Kidney tubule cell (primary cell): ENCODE results near the gene FAM171A2.
"Not testable (repeated sequence)": the region's sequence is repeated elsewhere in the genome, so short reads cannot be mapped to it uniquely, and the experiment has no call there.

Experiments used
- DNase-seq: peaks from one replicate; pipeline ENCODE4 v3.0.0-alpha.2; 2018; ENCODE audit warnings: low spot score

The FAM171A2 gene

DNA sequence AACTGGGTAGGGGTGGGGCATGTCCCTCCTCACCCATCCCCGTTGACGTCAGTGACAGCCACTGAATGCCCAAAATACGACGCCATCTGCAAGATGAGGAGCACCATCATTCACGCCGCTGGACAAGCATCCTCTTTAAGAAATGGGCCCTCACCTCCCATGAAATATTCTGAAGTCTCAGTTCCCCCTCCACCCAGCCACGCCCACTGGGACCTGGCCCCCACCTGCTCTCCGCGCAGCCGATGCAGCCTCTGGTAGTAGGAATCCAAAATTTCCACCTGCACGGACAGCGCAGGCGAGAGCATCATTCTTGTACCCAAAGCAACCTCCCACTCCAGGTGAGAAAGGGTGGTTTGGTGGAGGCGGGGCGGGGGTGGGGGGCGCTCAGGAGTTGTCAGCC is 20.2 kb upstream of the FAM171A2 start:
- DNase-seq = no peak

DNA sequence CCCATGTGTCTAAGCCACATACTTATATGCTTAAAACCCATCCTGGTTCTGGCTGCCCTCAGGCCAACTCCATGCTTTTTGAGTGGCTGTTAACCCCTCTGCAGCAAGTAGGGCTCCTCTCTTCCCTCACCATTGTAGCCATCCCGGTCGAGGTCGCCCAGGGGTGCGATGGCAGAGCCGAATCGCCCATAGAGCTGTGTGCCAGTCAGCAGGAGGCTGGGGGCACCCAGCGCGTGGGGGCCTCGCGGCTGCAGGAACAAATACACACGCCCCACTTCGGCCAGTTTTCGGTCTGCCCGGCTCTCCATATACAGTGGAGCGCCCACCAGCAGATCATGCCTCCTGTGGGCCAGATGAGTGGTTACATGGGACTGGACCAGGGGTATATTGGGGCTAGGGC is 19.7 kb upstream of the FAM171A2 start:
- DNase-seq = no peak

DNA sequence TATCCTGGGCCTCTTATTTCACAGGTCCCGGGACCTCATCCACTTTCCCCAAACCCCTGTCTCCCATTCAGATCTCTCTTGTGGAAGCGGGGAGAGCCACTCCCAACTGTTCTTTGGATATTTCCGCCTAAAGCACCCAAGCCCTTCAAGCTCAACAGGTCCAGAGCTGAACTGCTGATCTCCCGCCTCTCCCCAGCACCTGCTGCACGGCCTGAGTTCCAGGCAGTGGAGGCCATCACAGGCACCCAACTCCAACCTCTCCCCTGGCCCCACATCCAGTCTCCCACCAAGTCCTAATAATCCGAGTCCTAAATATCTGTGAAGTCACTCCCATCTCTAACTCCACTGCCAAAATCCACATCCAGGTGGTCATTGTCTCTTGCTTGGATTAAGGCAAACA is 19.3 kb upstream of the FAM171A2 start:
- DNase-seq = no peak

DNA sequence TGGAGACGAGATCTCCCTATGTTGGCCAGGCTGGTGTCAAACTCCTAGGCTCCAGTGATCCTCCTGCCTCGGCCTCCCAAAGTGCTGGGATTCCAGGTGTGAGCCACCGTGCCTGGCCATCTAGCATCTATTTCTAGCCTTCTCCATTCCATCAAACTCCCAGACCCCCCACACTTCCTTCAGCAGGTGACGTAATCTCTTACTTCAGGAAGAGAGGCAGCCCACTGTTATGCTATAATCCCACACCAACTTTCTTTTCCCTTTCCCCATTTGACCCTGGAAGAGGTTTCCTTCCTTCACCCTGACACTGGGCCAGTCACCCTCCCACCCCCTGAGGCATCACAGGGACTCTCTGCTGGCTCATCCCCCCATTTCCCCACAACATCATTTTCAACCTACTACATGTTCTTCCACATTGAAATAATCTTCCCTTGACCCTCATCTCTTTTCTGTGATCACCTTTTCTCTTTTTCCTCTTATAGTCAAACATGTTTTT is 18.2 kb upstream of the FAM171A2 start:
- no peak for DNase-seq

DNA sequence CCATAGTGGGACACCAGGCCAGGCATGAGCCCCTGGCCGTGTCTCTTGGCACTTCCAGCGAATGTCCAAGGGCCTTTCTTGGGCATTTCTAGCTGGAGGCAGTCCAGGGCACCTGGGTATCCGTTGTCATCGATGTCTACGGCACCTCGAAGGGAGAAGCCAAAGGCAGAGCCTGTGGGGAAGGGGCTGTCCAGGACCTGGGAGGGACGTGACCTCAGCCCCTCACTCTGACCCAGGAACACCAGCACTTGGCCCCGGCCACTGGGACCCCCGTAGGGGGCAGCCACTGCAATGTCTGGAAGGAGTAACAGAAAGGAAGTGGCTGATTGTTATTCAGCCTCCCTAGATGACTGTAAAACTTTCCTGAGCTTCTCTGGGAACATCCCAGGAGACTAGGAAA is 17.1 kb upstream of the FAM171A2 start:
- DNase-seq = no peak

DNA sequence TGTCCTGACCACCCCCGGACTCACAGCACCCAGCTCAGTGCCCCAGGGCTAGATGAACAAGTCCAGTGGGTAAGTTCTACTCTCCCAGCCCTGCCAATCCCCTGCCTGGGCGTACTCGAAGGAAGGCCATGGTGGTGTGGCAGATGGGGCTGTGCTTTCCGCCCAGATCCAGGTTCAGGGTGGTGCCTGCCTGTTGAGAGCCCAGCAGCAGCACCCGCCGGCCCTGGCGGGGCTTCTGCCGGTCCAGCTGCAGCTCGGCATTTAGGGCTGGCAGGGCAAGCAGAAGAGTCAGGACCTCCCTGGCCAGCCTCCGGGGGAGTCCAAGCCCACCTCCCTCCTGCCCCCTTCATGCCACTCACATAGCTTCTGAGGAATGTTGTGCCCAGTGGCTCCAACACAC is 16.2 kb upstream of the FAM171A2 start:
- DNase-seq = no peak

DNA sequence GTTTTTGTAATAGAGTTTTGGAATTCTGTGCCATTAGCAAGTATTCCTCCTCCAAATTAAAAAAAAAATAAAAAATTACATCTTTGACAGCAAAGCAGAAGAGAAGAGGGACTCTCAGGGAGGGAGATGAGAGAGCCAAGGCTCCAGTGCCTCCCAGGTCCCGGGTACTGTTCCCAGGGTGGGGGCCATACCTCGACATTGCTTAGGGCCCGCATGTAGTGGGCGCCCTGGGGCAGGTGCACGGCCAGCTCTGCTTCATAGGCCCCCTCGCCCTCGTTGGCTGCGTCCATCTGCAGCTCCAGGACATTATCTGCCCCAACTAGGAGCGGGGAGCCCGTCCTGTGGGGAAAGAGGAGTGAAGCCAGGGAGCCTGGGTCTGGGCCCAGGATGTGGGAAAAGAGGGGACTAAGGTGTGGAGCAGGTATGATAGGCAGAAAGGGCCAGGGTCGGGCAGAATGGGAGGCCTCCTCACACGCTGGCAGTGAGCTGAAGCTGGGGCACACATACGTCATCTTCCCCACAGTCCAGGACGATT is 14.6 kb upstream of the FAM171A2 start:
- no peak for DNase-seq

DNA sequence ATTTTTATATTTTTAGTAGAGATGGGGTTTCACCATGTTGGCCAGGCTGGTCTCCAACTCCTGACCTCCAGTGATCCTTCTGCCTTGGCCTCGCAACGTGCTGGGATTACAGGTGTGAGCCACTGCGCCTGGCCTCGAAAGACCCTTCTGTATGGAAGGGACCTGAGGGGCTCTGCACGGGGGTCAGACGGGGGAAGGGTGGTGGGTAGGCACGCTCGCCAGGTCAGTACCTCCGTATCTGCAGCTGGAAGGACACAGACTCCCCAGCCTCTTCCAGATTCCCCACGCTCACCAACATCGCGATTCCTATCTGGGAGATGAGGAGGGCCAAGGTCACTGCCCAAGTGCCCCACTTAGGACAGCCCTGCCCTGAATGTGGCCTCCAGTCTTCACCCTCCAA is 13.1 kb upstream of the FAM171A2 start:
- DNase-seq = no peak

DNA sequence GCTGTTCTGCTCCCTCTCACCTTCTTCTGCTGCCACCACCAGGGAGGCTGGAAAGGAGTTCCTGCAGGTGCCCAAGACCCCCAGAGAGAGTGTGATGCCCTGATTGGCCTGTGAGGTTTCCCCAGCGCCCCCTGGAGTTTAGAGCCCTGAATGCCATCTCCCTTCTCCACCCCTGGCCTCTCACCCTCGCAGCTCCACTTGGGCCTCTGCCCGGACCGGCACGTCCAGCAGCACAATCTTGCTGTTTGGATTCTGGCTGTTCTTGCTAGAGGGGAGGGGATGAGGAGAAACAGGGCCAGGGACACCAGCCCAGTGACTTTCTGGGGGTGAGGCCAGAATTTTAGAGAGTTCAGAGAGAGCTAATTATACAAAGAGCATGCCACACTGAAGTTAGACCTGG is 12.5 kb upstream of the FAM171A2 start:
- no peak for DNase-seq

DNA sequence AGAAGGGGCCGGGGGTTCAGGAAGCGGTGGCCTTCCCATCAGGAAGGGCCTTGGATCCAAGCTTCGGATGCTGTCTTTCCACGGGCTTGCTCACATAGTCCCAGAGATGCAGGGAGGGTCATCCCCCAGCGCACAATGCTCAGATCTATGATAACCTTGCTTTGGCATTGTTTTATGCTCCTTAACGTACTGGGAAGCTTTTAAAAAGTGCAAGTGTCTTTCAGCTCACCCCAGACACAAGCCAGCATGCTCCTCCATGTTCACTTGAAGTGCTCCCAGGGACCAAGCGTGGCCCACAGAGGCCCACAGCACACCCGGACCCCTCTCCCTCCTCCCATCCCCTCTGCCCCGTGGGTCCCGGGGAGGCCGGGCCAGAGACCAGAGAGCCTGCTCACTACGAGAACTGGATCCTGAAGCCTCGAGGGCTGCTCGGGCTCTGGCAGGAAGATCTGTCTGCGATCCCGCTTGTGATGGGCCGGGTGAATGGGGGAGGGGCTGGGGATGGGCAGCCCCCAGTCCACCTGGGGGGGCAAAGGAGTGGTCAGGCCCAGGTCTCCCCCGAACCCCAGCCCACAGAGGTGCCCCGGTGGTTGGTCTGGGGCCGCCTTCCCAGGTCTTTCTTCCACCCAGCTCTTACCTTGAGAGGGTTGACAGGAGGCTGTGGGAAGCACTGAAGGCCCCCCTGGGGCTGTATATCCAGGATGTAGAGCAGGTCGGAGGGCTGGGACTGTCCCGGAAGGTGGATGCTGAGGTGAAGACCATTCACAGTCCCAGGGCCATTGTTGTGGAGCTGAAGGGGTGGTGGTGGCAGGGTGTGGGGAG is 11.8 kb upstream of the FAM171A2 start:
- DNase-seq = no peak

DNA sequence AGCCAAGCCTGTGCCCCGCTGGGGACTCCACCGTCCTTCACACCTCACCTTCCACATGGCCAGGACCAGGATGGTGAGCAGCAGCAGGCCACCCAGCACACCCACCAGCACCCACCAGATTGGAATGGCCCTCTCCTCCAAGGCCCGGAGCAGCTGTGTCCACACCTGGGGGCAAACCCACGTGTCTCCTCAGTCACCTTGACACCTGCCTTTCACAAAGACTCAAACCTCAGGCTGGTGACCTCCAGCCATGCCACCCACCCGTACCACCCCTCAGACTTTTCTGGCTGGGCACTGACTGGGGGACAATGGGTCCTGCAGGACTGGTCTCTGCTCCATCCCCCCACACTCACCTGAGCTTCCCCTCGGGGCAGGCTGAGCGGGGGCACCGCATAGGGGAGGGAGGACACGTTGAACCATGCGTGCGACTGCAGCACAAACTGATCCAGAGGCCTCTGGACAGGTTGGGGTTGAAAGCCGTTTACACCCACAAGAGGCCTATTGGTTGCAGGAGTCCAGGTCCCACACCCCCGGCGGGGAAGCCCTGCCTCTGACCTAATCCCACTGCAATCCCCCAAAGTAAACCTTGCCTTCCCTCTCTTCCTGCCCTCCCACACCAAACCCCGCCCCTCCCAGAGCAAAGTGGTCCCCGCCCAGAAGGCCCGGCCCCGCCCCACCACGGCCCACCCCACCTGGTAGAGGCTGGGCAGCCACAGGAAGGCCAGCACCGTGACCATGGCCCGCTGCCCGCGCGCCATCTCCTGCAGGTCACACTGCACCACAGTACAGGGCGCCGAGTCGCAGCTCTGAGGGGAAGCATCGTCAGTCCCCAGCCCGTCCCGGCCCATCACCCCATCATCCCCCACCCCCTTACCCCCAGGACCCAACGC is 10.9 kb upstream of the FAM171A2 start:
- peak; percentile 30 for DNase-seq

DNA sequence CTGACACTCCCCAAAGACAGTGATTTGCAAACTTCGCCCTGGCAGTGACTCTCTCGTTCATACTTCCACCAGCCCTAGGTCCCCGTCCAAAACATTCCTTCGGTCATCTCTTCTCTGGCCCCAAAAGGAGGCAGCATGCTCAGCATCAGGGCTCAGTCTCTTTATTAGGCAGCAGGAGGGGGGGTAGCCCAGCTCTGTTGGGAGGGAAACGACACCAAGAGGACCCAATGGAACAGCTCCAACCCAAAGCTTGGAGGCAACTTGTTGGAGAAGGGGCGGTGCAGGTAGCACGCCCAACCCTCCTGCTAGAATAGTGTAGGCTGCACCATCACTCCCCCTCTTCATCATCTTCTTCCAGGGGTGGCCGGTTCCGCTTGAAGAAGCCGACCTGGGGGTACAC is 8.4 kb upstream of the FAM171A2 start:
- DNase-seq = no peak

DNA sequence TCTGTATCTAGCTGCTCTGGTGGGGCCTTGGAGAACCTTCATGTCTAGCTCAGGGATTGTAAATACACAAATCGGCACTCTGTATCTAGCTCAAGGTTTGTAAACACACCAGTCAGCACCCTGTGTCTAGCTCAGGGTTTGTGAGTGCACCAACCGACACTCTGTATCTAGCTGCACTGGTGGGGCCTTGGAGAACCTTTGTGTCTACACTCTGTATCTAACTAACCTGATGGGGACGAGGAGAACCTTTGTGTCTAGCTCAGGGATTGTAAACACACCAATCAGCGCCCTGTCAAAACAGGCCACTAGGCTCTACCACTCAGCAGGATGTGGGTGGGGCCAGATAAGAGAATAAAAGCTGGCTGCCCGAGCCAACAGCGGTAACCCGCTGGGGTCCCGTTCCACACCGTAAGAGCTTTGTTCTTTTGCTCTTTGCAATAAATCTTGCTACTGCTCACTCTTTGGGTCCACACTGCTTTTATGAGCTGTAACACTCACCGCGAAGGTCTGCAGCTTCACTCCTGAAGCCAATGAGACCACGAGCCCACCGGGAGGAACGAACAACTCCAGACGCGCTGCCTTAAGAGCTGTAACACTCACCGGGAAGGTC is 5.9 kb upstream of the FAM171A2 start:
- DNase-seq = not testable (repeated sequence)

DNA sequence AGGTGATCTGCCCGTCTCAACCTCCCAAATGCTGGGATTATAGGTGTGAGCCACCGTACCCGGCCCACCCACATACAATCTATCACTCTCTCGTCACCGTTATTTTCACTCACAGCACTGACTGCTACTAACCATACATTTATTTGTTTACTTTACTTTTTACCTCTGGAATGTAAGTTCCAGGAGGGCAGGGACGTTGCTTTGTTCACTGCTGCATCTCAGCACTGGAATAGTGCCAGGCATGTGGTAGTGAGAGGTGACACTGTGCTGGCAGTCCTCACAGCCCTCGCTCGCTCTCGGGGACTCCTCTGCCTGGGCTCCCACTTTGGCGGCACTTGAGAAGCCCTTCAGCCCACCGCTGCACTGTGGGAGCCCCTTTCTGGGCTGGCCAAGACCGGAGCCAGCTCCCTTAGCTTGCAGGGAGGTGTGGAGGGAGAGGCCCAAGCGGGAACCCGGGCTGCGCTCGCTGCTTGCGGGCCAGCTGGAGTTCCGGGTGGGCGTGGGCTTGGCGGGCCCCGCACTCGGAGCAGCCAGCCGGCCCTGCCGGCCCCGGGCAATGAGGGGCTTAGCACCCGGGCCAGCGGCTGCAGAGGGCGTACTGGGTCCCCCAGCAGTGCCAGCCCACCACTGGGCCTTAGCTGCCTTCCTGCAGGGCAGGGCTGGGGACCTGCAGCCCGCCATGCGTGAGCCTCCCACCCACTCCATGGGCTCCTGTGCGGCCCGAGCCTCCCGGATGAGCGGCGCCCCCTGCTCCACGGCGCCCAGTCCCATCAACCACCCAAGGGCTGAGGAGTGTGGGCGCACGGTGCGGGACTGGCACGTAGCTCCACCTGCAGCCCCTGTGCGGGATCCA is 5.0 kb upstream of the FAM171A2 start:
- DNase-seq = not testable (repeated sequence)

DNA sequence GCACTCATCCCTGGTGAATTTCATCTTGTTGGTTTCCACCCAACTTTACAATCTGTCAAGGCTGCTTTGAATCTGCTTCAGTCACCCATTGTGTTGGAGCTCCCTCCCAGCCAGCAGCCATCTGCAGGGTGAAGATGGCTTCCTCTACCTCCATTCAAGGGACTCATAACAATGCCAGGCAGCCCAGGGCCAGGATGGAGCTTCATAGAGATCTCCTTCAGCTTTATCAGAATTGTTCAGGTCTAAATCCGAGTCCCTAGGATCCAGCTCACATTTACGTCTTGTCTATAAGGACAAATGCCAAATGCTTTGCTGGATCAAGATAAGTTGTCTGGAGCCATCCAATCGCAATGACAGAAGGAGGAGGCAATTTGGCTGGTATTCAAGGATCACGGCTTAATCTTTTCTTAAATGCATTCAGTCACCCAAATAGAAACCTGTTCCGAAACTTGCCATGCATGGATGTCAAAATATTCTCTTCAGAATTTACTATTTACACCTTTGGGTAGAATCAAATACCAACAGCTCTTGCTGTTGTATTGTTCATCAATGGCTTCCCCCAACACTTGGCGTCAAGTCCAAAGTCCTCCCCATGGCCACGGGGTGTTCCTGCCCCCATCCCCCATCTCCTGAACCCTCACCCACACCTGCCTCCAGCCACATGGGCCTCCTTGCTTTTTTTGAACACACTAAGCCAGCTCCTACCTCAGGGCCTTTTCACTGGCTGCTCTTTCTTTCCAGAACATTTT is 3.8 kb upstream of the FAM171A2 start:
- DNase-seq = no peak

DNA sequence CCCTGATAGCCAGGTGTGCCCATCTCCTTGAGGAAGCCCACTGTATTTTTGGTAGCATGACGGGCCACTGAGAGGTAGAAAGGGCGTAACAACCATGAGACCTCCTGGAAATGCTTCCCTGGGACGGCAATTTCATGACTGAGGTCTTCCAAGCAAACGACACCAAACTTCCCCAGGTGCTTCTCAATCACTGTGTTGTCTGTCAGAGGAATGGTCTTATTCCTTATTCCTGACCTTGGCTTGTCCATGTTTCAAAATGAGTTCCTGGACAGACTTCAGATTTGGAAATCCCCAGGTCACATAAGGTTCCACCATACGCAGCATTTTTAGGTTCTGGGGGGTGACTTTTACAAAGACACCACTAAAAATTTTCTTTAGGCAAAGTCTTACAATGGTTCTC is 1.4 kb upstream of the FAM171A2 start:
- not testable (repeated sequence) for DNase-seq

DNA sequence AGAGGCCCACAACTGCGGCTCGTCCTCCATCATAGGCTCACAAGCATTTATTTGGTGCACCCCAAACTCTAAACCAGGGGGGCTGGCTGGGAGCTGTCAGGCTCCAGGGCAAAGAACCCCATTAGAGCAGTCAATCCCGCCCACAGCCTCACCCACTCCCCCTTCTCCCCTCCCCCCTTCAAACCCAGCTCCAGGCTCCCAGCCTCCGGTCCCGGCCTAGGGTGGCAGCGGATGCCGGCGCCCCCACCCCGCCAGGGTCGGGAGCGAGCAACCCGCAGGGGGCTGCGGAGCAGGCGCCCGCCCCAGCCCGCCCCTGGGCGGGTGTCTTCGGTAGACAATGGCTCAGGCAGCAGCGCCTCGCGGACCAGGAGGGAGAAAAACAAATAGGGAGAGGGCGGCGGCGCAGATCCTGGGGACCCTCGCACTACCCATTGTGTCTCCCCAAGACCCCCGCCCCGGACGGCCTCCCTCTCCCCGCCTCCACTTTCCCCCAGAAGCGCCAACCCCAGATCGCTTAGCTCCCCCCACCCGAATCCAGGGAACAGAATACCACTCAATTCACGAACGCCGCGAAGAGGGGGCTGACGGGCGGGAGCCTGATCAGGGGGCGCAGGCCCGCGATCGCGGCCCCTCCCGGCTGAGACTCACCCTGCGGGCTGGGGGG is 572 bp downstream of the FAM171A2 start:
- no peak for DNase-seq

DNA sequence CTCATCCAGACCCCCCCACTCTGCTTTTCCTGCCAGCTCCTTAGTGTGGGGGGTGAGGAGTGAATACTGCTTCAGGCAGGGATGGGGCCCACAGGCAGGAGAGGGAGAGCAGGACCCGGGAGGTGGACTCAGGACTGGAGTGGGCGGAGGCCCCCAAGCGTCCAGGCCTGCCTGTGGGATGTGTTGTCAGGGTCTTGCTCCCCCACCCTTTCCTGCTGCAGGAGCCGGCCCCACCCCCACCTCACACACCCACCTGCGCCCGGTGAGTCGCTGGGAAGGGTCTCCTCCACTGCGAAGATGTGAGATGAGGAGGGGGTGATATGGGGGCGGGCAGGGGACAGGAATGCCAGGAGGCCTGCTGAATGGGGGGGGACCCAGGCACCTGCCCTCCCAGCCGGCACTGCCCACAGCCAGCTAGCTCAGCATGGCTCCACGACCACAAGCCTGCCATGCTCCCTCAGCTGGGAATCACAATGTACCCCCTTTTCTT is 1.1 kb downstream of the FAM171A2 start:
- DNase-seq = no peak

DNA sequence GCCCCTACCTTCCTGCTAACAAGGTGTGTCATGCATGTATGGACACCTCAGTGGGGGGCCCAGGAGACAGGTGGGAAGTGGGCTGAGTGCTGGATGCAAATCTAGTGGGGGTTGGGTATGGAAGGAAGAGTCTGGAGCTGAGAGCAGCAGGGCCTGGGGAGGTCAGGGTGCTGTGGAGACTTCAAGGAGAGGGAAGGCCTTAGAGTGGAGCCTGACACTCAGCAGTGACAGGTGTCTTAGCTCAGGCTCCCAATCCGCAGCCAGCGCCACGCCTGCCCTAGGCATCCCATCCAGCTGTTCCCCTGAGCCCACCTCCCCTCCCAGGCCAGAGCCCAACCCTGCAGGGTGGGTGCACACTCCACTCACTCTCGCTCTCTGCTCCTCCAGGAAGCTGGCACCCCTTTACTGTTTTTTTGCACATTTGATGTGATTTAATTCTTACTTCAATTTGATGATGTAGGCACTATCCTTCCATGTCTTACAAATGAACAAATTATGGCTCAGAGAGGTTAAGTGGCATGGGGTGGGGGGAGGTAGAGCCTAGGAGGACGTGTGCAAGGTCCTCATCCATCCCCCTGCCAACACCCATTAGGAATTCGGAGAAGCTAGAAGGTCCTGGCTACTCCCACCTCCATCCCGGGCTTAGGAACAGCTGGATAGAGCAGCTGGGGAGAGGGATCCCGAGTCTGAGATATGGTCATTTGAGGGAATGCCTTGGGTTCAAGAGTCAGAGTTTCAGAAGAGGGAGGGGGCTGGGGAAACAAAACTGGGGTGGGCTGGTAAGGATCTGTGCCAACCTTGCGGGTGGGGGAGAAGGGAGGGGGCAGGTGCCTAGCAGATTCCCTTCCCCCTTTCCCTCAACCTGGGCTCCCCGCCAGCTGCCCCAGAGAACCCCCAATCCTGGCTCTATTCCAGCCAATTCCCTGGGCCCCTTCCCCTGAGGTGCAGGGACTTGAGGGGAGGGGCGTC is 2.1 kb downstream of the FAM171A2 start:
- no peak for DNase-seq
